ENCODE data around the gene NUB1.
A peak's percentile ranks its signal among the peaks of the same experiment; 100 is the strongest.
"Not testable (repeated sequence)": the region's sequence is repeated elsewhere in the genome, so short reads cannot be mapped to it uniquely, and the experiment has no call there.

The NUB1 gene

DNA sequence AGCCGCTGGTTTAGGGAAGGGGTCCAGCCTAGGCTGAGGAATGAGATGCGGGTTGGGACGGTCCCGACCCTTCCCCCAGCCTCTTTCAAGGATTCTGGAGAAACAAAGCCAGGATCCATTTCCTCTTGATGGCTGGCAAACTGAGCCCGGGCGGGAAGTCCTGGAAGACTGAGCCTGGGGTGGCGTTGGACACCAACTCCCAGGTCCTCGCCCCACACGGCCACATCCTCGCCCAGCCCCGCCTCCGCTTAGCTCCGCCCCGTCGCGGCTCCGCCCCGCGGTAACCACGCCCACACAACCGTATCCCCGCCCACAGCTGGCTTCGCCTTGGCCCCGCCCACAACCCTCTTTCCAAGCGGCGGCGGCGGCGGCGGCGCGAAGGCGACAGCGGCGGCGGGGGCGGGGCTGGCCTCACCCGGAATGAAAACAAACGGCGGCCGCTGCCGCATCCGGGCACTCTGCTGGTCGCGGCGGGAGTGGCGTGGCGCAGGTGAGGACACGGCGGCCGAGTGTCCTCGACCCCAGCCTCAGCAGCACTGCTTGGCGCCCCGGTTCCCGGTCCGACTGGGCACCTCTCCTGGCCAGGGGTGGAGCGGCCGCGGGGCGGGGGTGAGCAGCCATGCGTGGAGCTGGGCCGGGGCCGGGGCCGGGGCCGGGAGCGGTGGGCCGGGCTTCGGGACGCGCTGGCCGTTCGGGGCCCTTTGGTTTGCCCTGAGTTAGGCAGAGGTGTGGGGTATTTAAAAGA is at the start of gene NUB1:
Gene NUB1 (plus strand): TSS at position 456 of the 745 bp plus-strand sequence. CDS start 3,538 bp downstream, outside the sequence.
- Mint-ChIP-seq H3K4me3 (peak within 1 kb of the TSS; percentile 84), H3K27me3 (no peaks in the 10 kb centered on the region), H3K9me3 (peaks cover 9% of the 10 kb centered on the region), H3K4me1 (peaks cover 36% of the 10 kb centered on the region), H3K27ac (peak within 1 kb of the TSS; percentile 95), H3K36me3 (peaks cover 13% of the 10 kb centered on the region)
- CTCF ChIA-PET = interaction anchor here (3.5 to 4.7 kb wide), 2 partner anchors 10 to 26 kb away, joined by 17 to 39 read pairs; no protein-coding TSS in a partner anchor
- DNase-seq = peak; percentile 92

DNA sequence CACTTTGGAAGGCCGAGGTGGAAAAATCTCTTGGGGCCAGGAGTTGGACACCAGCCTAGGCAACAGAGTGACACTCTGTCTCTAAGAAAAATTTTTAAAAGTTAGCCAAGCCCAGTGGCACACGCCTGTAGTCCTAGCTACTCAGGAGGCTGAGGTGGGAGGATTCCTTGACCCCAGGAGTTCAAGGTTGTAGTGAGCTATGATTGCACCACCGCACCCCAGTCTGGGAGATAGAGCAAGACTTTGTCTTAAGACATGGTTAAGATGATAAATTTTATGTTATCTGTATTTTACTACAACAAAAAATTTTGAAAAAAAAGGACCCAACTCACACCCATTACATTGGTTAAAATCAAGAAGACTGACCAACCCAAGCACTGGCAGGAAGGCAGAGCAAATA is 48.8 kb upstream of the NUB1 start:
- no peak overlapping the region for H3K4me3 Mint-ChIP-seq
- no peak for DNase-seq
- no peaks in the 10 kb centered on the region for H3K4me1 Mint-ChIP-seq
- peaks cover 36% of the 10 kb centered on the region for H3K27me3 Mint-ChIP-seq
- peaks cover 2% of the 10 kb centered on the region for H3K9me3 Mint-ChIP-seq
- CTCF ChIA-PET = no interaction called here
- no peaks in the 10 kb centered on the region for H3K36me3 Mint-ChIP-seq
- no peak overlapping the region for H3K27ac Mint-ChIP-seq

- H3K4me1 Mint-ChIP-seq = no peaks in the 10 kb centered on the region
- H3K9me3 Mint-ChIP-seq = peaks cover 10% of the 10 kb centered on the region
- DNase-seq = no peak
- peaks cover 56% of the 10 kb centered on the region for H3K27me3 Mint-ChIP-seq
- CTCF ChIA-PET = no interaction called here
- H3K4me3 Mint-ChIP-seq = no peak overlapping the region
- H3K27ac Mint-ChIP-seq = no peak overlapping the region
- H3K36me3 Mint-ChIP-seq = no peaks in the 10 kb centered on the region
Measured at GRCh38 chr7:151296202-151296992, 45.2 kb upstream of the NUB1 start.

DNA sequence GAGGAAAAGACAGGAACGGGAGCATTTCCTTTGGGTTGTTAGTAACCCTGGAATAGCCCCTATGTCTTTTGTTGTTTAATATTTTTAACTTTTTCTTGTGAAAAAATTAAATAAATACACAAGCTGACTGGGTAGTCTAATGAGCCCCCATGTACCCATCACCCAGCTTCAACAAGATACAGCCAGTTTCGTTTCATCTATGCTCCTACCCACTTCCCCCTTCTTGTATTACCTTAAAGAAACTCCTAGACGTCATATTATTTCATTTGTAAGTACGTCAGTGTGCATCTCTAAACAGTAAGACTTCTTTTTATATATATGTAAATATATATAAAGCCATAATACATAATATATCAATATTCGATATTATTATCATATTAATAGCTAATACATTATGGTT is 42.8 kb upstream of the NUB1 start:
- Mint-ChIP-seq H3K9me3 (peaks cover 10% of the 10 kb centered on the region), H3K4me1 (peaks cover 3% of the 10 kb centered on the region), H3K27ac (no peak overlapping the region), H3K36me3 (no peaks in the 10 kb centered on the region), H3K4me3 (no peak overlapping the region), H3K27me3 (peaks cover 59% of the 10 kb centered on the region)
- CTCF ChIA-PET = interaction anchor here (0.6 kb wide), 1 partner anchor 12 kb away, joined by 3 read pairs; no protein-coding TSS in a partner anchor
- DNase-seq = no peak

- Mint-ChIP-seq H3K36me3 (no peaks in the 10 kb centered on the region), H3K9me3 (peaks cover 10% of the 10 kb centered on the region), H3K4me1 (peaks cover 5% of the 10 kb centered on the region), H3K27ac (no peak overlapping the region), H3K4me3 (no peak overlapping the region), H3K27me3 (peaks cover 59% of the 10 kb centered on the region)
- CTCF ChIA-PET = no interaction called here
- DNase-seq = no peak
Measured at GRCh38 chr7:151299530-151299929, 42.1 kb upstream of the NUB1 start.

GRCh38 chr7:151299940-151300645 is 41.5 kb upstream of the NUB1 start:
- H3K9me3 Mint-ChIP-seq = peaks cover 10% of the 10 kb centered on the region
- no peaks in the 10 kb centered on the region for H3K36me3 Mint-ChIP-seq
- peaks cover 10% of the 10 kb centered on the region for H3K4me1 Mint-ChIP-seq
- DNase-seq = no peak
- CTCF ChIA-PET = no interaction called here
- no peak overlapping the region for H3K4me3 Mint-ChIP-seq
- peaks cover 64% of the 10 kb centered on the region for H3K27me3 Mint-ChIP-seq
- H3K27ac Mint-ChIP-seq = no peak overlapping the region

- no peak overlapping the region for H3K27ac Mint-ChIP-seq
- H3K4me1 Mint-ChIP-seq = peaks cover 15% of the 10 kb centered on the region
- CTCF ChIA-PET = interaction anchor here (0.5 to 1.5 kb wide), 4 partner anchors 10 to 178 kb away, joined by 3 to 5 read pairs (median 3); no protein-coding TSS in a partner anchor
- no peak for DNase-seq
- H3K9me3 Mint-ChIP-seq = peaks cover 7% of the 10 kb centered on the region
- H3K36me3 Mint-ChIP-seq = no peaks in the 10 kb centered on the region
- H3K4me3 Mint-ChIP-seq = no peak overlapping the region
- peaks cover 68% of the 10 kb centered on the region for H3K27me3 Mint-ChIP-seq
Measured at GRCh38 chr7:151301471-151302462, 39.8 kb upstream of the NUB1 start.

DNA sequence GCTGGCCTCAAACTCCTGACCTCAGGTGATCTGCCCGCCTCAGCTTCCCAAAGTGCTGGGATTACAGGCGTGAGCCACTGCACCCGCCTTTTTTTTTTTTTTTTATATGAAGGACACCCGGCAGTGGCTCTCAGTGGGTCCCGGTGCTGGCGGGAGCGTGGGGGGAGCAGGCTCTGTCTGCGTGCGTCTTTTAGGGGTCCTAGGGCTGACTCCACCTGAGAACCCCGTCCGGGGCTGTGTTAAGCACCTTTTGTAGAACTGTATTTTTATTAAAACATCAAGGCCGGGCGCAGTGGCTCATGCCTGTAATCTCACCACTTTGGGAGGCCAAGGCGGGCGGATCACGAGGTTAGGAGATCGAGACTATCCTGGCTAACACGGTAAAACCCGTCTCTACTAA is 37.4 kb upstream of the NUB1 start:
- H3K4me3 Mint-ChIP-seq, H3K27ac Mint-ChIP-seq, H3K36me3 Mint-ChIP-seq, DNase-seq, H3K9me3 Mint-ChIP-seq: not testable (repeated sequence)
- Mint-ChIP-seq H3K27me3 (peaks cover 82% of the 10 kb centered on the region), H3K4me1 (peaks cover 15% of the 10 kb centered on the region)
- CTCF ChIA-PET = interaction anchor here (0.6 to 3.7 kb wide), 13 partner anchors 11 to 276 kb away, joined by 3 to 21 read pairs (median 3); partner anchors contain the start of gene GBX1

DNA sequence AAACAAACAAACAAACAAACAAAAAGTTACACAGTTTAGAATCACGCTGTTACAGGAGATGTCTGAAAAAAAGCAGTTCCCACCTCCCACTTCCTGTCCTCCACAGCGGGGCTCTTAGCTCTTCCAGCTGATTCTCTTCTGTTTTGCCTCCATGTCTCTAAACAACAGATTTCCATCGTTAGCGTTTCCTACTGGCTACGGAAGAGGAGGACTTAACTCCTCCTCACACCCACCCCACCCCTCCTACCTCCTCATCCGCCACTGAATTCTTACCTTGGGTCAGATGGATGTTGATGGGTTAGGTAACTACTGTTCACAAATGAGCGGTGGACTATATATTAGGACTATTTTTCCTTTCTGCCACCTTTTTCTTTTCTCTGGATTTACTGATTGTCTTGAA is 36.8 kb upstream of the NUB1 start:
- Mint-ChIP-seq H3K27ac (no peak overlapping the region), H3K4me3 (peak overlapping the region; percentile 8), H3K4me1 (peaks cover 15% of the 10 kb centered on the region), H3K9me3 (peaks cover 1% of the 10 kb centered on the region), H3K27me3 (peaks cover 82% of the 10 kb centered on the region), H3K36me3 (no peaks in the 10 kb centered on the region)
- CTCF ChIA-PET = interaction anchor here (0.7 to 3.7 kb wide), 11 partner anchors 11 to 247 kb away, joined by 3 to 21 read pairs (median 4); no protein-coding TSS in a partner anchor
- no peak for DNase-seq

DNA sequence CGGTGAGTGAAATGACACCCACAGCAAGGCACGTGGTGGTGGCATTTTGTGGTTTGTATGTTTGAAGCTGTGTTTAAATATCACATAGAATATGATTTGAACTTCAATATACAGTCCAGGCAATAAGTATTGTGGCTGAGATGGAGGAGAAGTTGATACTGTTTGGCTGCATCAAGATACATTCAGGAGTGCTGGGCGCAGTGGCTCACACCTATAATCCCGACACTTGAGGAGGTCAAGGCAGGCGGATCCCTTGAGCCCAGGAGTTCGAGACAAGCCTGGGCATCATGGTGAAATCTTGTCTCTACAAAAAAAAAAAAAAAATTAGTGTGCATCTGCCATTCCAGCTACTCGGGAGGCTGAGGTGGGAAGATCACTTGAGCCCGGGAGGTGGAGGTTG is 35.2 kb upstream of the NUB1 start:
- DNase-seq = no peak
- H3K36me3 Mint-ChIP-seq = no peaks in the 10 kb centered on the region
- H3K4me1 Mint-ChIP-seq = peaks cover 15% of the 10 kb centered on the region
- peaks cover 3% of the 10 kb centered on the region for H3K9me3 Mint-ChIP-seq
- CTCF ChIA-PET = interaction anchor here (1.0 to 3.7 kb wide), 4 partner anchors 9 to 182 kb away, joined by 3 to 21 read pairs (median 20); no protein-coding TSS in a partner anchor
- H3K27me3 Mint-ChIP-seq = peaks cover 73% of the 10 kb centered on the region
- no peak overlapping the region for H3K27ac Mint-ChIP-seq
- H3K4me3 Mint-ChIP-seq = no peak overlapping the region

DNA sequence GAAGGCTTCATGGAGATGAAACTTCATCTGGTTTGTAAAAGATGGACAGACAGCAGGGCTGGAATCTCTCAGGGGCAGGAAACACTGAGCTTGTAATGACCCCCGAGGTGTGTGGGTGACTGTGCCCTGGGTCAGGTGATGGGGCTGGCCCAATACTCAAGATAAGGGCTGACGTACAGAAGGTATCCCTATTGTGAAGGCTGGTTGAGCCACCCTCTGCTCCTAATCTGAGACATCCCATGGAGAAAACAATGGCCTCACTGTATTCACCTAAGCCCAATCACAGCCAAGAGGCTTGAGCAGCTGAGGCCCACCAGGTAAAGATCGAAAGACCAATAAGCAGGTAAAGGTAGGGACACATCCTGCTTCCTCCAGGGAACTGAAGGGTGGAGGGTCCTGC is 34.8 kb upstream of the NUB1 start:
- Mint-ChIP-seq H3K36me3 (no peaks in the 10 kb centered on the region), H3K4me1 (peaks cover 15% of the 10 kb centered on the region), H3K27me3 (peaks cover 68% of the 10 kb centered on the region), H3K4me3 (no peak overlapping the region), H3K9me3 (peaks cover 6% of the 10 kb centered on the region), H3K27ac (no peak overlapping the region)
- DNase-seq = no peak
- CTCF ChIA-PET = interaction anchor here (1.0 to 3.7 kb wide), 3 partner anchors 9 to 63 kb away, joined by 3 to 21 read pairs (median 20); no protein-coding TSS in a partner anchor

DNA sequence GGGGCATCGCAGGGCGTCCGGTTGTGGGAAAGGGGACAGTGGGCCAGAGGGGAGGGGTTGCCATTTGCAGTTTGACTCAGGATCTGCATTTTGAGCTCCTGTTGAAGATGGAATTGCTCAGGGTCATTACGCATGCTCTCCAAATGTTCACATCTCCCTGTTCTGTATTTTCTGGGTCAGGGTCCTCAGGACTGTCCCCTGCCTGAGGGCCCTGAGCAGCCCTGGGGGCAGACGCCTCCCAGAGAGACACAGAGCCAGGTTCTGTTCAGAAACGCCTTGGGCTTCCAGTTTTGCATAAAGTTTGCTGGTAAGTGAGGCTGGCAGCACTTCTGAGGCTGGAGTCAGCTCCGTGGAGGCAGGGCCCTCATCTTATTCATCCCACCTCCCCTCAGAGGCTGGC is 34.1 kb upstream of the NUB1 start:
- H3K4me1 Mint-ChIP-seq = peaks cover 15% of the 10 kb centered on the region
- no peak overlapping the region for H3K27ac Mint-ChIP-seq
- H3K4me3 Mint-ChIP-seq = no peak overlapping the region
- no peaks in the 10 kb centered on the region for H3K36me3 Mint-ChIP-seq
- peaks cover 6% of the 10 kb centered on the region for H3K9me3 Mint-ChIP-seq
- CTCF ChIA-PET = no interaction called here
- DNase-seq = no peak
- peaks cover 62% of the 10 kb centered on the region for H3K27me3 Mint-ChIP-seq

- DNase-seq = no peak
- H3K27ac Mint-ChIP-seq = no peak overlapping the region
- H3K9me3 Mint-ChIP-seq = peaks cover 6% of the 10 kb centered on the region
- no peaks in the 10 kb centered on the region for H3K36me3 Mint-ChIP-seq
- CTCF ChIA-PET = interaction anchor here (3.8 kb wide), 1 partner anchor 44 kb away, joined by 34 read pairs; no protein-coding TSS in a partner anchor
- H3K27me3 Mint-ChIP-seq = peaks cover 55% of the 10 kb centered on the region
- H3K4me3 Mint-ChIP-seq = no peak overlapping the region
- H3K4me1 Mint-ChIP-seq = peaks cover 15% of the 10 kb centered on the region
Measured at GRCh38 chr7:151308256-151308655, 33.4 kb upstream of the NUB1 start.

All from activated naive CD4-positive, alpha-beta T cell treated with anti-CD3 and anti-CD28 coated beads, Interleukin-2, amount 10 ng/mL, durations not matched to agents 7 days and 5 days (primary cell).